GM12873 (cell line): ENCODE data around the gene MACROH2A1.

Source experiments
- CTCF ChIP-seq: IDR thresholded peaks from 2 replicates; pipeline ENCODE4 v1.5.1; 2012; ENCODE audit warnings: low read depth, mild to moderate bottlenecking, moderate library complexity, low read length, control low read depth; ENCODE audit not compliant: insufficient read depth; ENCODE audit errors: missing control alignments

The MACROH2A1 gene

GRCh38 chr5:135312255-135312935 is 86.6 kb downstream of the MACROH2A1 start:
- no peak for TF ChIP-seq CTCF

GRCh38 chr5:135310328-135310989 is 88.6 kb downstream of the MACROH2A1 start:
- TF ChIP-seq CTCF: no peak

GRCh38 chr5:135309391-135310327 is 89.4 kb downstream of the MACROH2A1 start:
- no peak for TF ChIP-seq CTCF

- TF ChIP-seq CTCF: no peak
Measured at GRCh38 chr5:135308752-135309151, 90.3 kb downstream of the MACROH2A1 start.

- TF ChIP-seq CTCF: no peak
Measured at GRCh38 chr5:135308245-135308644, 90.8 kb downstream of the MACROH2A1 start.

GRCh38 chr5:135307143-135307903 is 91.7 kb downstream of the MACROH2A1 start:
- TF ChIP-seq CTCF: no peak

GRCh38 chr5:135306557-135306956 is 92.5 kb downstream of the MACROH2A1 start:
- no peak for TF ChIP-seq CTCF
